ENCODE measurements around the gene SBK3.
A peak's percentile ranks its signal among the peaks of the same experiment; 100 is the strongest.

The SBK3 gene

GRCh38 chr19:55530996-55531395 is 14.3 kb downstream of the SBK3 start:
- no peak for TF ChIP-seq JUND (IDR thresholded peaks at IDR 0.05; ENCODE audit: low read depth)
- in situ Hi-C loops (cut with HindIII; ENCODE audit: low pct_unique_long_range_greater_than_20kb, low sequenced_read_pairs) = no loop called here
- no peak for DNase-seq (ENCODE audit: low read depth in 1 of 2, low spot score in 1 of 2)

DNA sequence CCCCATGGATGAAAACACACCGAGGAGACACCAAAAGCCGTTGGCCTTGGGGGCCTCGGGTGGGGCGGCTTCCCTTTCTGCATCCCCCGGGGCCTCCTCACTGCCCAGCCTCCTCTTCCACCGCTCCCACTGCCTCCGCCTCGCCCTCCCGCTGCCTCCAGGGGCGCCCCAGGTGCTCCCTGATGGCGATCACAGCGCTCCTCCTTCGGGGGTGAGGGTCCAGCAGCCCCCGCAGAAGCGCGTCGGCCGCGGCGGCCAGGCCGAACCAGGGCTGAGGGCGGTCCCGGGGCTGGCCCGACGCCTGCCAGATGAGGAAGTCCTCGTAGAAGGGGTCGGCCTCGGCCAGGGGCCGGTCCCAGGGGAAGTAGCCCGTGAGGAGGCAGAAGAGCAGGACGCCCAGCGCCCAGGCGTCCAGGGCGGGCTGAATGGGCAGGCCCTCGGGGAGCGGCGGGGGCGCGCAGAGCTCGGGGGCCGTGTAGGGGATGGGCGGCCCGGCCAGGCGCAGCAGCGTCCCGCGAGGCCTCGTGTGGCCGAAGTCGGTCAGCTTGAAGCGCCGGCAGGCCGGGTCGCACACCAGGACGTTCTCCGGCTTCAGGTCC is 15.6 kb downstream of the SBK3 start:
- no peak for DNase-seq (ENCODE audit: low read depth in 1 of 2, low spot score in 1 of 2)
- TF ChIP-seq JUND (IDR thresholded peaks at IDR 0.05; ENCODE audit: low read depth) = no peak
- in situ Hi-C loops (cut with HindIII; ENCODE audit: low pct_unique_long_range_greater_than_20kb, low sequenced_read_pairs) = no loop called here

DNA sequence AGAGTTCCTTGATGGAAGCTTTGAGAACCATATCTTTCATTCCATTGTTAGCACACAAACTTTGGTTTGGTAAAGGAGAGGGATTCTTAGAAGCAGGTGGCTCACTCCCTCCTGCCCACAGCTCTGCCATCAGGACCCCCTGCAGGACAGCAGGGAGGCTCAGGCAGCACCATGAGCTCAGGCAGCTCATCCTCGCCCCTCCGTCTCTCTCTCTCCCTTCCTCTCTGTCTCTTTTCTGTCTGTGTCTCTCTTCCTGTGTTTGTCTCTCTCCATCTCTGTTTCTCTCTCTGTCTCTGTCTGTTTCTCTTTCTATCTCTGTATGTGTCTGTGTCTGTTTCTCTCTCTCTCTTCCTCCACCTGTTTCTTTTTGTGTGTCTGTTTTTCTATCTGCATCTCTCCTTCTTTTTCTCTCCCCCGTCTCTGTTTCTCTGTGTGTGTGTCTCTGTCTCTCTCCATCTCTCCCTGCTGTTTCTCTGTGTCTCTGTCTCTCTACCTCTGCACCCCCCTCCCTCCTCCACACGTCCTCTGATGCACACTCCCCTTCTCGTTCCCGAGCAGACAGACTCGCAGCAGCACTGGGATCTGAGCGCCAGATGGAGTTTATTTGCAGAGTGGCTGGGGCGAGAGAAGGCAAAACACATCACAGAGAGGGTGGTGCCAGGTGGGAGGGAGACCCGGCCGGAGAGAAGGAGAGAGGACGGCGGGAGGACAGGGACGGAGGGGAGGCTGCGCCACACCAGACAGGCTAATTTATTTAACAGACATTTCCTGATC is 17.1 kb downstream of the SBK3 start:
- in situ Hi-C loops (cut with HindIII; ENCODE audit: low pct_unique_long_range_greater_than_20kb, low sequenced_read_pairs) = no loop called here
- TF ChIP-seq JUND (IDR thresholded peaks at IDR 0.05; ENCODE audit: low read depth) = no peak
- no peak for DNase-seq (ENCODE audit: low read depth in 1 of 2, low spot score in 1 of 2)

GRCh38 chr19:55527197-55528029 is 17.9 kb downstream of the SBK3 start:
- no peak for DNase-seq (ENCODE audit: low read depth in 1 of 2, low spot score in 1 of 2)
- in situ Hi-C loops (cut with HindIII; ENCODE audit: low pct_unique_long_range_greater_than_20kb, low sequenced_read_pairs) = no loop called here
- no peak for TF ChIP-seq JUND (IDR thresholded peaks at IDR 0.05; ENCODE audit: low read depth)

DNA sequence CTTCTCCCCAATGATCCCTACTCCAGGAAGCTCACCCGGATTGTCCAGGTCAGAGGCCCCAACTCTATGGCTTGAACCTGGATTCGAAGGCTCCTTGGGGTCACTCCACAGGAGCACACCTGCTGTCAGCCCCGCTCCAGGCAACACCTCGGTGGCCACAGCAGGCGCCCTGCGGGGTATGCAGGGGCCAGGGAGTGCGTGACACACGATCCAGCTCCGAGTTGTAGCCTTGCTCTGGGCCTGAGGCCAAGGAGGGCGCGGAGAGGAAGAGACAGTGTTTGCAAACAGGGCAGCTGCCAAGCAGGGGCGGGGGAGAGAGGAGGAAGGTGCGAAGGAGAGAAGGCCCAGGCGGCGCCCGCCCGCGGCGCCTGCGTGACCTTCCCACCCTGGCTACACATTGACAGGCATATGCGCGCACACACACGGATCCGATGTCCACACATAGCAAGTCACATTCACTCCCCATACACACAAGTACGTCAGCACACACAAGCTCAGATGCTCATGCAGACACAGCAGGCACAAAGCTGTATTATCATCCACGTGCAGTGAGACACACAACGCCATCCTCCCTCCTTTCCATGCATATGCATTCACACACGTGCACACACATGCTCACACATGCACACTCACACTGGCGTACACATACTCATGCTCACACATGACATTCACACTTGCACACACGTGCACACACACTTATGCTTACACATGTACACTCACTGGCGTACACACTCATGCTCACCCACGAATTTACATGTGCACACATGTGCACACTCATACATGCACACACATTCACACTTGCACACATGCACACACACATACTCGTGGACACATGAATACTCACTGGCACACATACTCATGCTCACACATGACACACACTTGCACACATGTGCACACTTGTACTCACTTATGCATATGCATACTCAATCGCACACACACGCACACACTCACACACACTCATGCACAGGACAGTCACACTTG is 18.8 kb downstream of the SBK3 start:
- in situ Hi-C loops (cut with HindIII; ENCODE audit: low pct_unique_long_range_greater_than_20kb, low sequenced_read_pairs) = no loop called here
- DNase-seq (ENCODE audit: low read depth in 1 of 2, low spot score in 1 of 2) = peak; percentile 35 to 72
- TF ChIP-seq JUND (IDR thresholded peaks at IDR 0.05; ENCODE audit: low read depth) = no peak

DNA sequence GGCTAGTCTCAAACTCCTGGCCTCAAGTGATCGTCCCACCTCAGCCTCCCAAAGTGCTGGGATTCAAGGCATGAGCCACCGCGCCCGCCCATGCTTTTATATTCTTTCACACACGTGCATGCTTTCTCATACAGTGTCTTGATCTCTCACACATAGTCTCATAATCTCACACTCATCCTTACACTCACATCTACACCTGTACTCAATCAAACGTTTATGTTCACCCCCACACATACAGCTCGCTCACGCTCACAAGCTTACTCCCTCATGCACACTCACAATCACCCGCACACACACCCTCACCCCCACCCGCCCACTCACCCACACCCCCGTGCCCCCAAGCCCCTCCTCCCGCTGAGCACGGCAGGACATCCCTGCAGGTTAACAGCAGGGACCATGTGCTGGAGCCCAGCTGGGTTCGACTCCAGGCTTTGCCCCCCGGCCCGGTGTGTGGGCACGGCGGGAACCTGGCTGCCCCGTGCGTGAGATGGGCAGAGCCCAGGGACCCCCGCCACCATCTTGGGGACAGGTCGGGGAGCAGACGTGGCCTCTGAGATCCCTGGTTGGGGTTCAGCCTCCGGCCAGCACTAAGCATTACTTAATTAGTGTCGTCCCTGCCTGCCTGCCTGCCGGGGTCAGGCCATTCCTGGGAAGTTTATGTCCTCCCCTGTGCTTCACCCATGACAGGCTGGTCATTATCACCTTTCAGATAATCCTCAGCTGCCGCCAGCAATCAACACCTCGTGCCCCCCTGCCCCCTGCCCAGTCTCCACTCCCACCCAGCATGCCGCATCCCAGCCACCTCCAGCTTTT is 19.8 kb downstream of the SBK3 start:
- in situ Hi-C loops (cut with HindIII; ENCODE audit: low pct_unique_long_range_greater_than_20kb, low sequenced_read_pairs) = no loop called here
- no peak for TF ChIP-seq JUND (IDR thresholded peaks at IDR 0.05; ENCODE audit: low read depth)
- DNase-seq (ENCODE audit: low read depth in 1 of 2, low spot score in 1 of 2) = no peak

- TF ChIP-seq JUND (IDR thresholded peaks at IDR 0.05; ENCODE audit: low read depth) = no peak
- no peak for DNase-seq (ENCODE audit: low read depth in 1 of 2, low spot score in 1 of 2)
- in situ Hi-C loops (cut with HindIII; ENCODE audit: low pct_unique_long_range_greater_than_20kb, low sequenced_read_pairs) = no loop called here
Observed at GRCh38 chr19:55520691-55521292, 24.6 kb downstream of the SBK3 start.

DNA sequence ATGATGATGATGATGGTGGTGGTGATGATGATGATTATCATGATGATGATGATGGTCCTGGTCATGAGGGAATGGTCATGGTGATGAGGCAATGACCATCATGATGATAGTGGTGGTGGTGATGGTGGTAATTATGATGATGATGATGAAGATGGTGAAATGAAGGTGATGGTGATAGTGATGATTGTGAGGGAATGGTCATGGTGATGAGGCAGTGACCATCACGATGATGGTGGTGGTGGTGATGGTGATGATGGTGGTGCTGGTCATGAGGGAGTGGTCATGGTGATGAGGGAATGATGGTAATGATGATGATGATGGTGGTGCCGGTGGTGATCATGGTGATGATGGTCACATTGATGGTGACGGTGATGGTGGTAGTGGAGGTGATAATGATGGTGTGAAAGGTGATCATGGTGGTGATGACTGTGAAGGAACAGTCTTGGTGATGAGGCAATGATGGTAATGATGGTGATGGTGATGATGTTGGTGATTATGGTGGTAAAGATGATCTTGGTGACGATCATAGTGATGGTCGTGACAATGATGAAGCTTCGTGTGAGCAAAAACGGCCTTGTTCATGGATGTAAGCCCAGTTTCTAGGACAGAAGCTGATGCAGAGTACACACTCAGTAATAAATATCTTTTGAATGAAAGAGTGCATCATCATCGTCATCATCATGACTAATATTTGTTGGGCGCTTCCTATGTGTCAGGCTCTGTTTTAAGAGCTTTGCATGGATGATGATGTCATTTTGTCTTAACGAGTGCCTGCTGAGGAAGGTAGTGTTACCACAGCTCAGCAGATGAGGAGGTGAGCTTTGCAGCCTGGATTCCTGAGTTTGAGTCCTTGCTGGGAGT is 25.7 kb downstream of the SBK3 start:
- no peak for DNase-seq (ENCODE audit: low read depth in 1 of 2, low spot score in 1 of 2)
- no peak for TF ChIP-seq JUND (IDR thresholded peaks at IDR 0.05; ENCODE audit: low read depth)
- in situ Hi-C loops (cut with HindIII; ENCODE audit: low pct_unique_long_range_greater_than_20kb, low sequenced_read_pairs) = no loop called here

- in situ Hi-C loops (cut with HindIII; ENCODE audit: low pct_unique_long_range_greater_than_20kb, low sequenced_read_pairs) = no loop called here
- DNase-seq (ENCODE audit: low read depth in 1 of 2, low spot score in 1 of 2) = peak; percentile 91 to 92
- TF ChIP-seq JUND (IDR thresholded peaks at IDR 0.05; ENCODE audit: low read depth) = no peak
Observed at GRCh38 chr19:55516878-55517620, 28.3 kb downstream of the SBK3 start.

GRCh38 chr19:55508120-55508519 is 37.2 kb downstream of the SBK3 start:
- no peak for TF ChIP-seq JUND (IDR thresholded peaks at IDR 0.05; ENCODE audit: low read depth)
- in situ Hi-C loops (cut with HindIII; ENCODE audit: low pct_unique_long_range_greater_than_20kb, low sequenced_read_pairs) = no loop called here
- DNase-seq (ENCODE audit: low read depth in 1 of 2, low spot score in 1 of 2) = no peak
